ENCODE data around the gene PRAF2. TPM values are rescaled to one million over a fixed set of nuclear protein-coding genes. Genes with fewer than 3 reads are reported as not detected.
A peak's percentile ranks its signal among the peaks of the same experiment; 100 is the strongest.

The PRAF2 gene
- total and polyA plus RNA-seq, 2 of the 13 experiments (the other 11 are each of a cell fraction or from before 2014, with no cell fraction given), result 0.33 to 2.6 TPM

GRCh38 chrX:49106930-49107329, 33.1 kb upstream of the PRAF2 start (continued):
- TF ChIP-seq ZNF782 (CRISPR knock-in tag; IDR thresholded peaks at IDR 0.05; ENCODE audit: borderline replicate concordance) (no peak), SMAD3 (CRISPR knock-in tag; IDR thresholded peaks at IDR 0.05) (no peak), FOXA3 (CRISPR knock-in tag; IDR thresholded peaks at IDR 0.05) (0 out of 2 replicates have a peak, but pooled peaks have one; percentile 13)

GRCh38 chrX:49106296-49106695, 32.5 kb upstream of the PRAF2 start:
- no peaks in the 10 kb centered on the region for H3K9me3 ChIP-seq (ENCODE audit: low read length)
- BruUV-seq (replicated peaks), result no TSS peak
- H3K9ac ChIP-seq (ENCODE audit: insufficient read depth, low read depth, low read length), result no peak overlapping the region
- H3K27ac ChIP-seq (ENCODE audit: extremely low read length, insufficient read depth, low read length), result no peak overlapping the region
- H3K36me3 ChIP-seq (replicated peaks in 1 of 2; ENCODE audit: control insufficient read depth in 1 of 2, insufficient read depth in 2 of 2, low read length in 2 of 2), result 0 out of 5 replicates have a peak, but pooled peaks cover 0 to 13% of the 10 kb centered on the region in 2 experiments
- ATAC-seq, result no peak
- no peaks in the 10 kb centered on the region for H4K20me1 ChIP-seq (ENCODE audit: insufficient read depth, low read length)
- intact Hi-C loops (cut with micrococcal nuclease; ENCODE audit: unreplicated experiment), result no loop called here
- H3K4me2 ChIP-seq (ENCODE audit: low read depth, low read length), result no peak overlapping the region
- peaks cover 29% of the 10 kb centered on the region for H3K4me1 ChIP-seq (ENCODE audit: insufficient read depth, low read length)
- ChIA-PET POLR2A (no interaction called here), CTCF (ENCODE audit: low intra/inter-chr PET ratio, low total read pairs) (no interaction called here)
- 100% methylated on average over 3 of the region's 4 CpGs for WGBS (ENCODE audit: low lambda C conversion rate)
- no peak for FAIRE-seq
- no peak for DNase-seq (ENCODE audit: low spot score)
- in situ Hi-C loops (cut with HindIII; ENCODE audit: extremely low pct_ligation_motif_present, low pct_unique_long_range_greater_than_20kb), result no loop called here
- no peak for TF ChIP-seq SKIL (CRISPR knock-in tag; IDR thresholded peaks at IDR 0.05; ENCODE audit: borderline replicate concordance)
- no peak for TF ChIP-seq RFXAP (CRISPR knock-in tag; IDR thresholded peaks at IDR 0.05; ENCODE audit: borderline replicate concordance)
- no peak for TF ChIP-seq HMG20A (CRISPR knock-in tag; IDR thresholded peaks at IDR 0.05; ENCODE audit: borderline replicate concordance)
- TF ChIP-seq SPEN (CRISPR knock-in tag; IDR thresholded peaks at IDR 0.05; ENCODE audit: low read depth), result no peak
- TF ChIP-seq GATAD1 (CRISPR knock-in tag; IDR thresholded peaks at IDR 0.05), result no peak
- TF ChIP-seq CC2D1A (CRISPR knock-in tag; IDR thresholded peaks at IDR 0.05), result no peak
- no peak for TF ChIP-seq CREB3 (CRISPR knock-in tag; IDR thresholded peaks at IDR 0.05)
- TF ChIP-seq STAT6 (CRISPR knock-in tag; IDR thresholded peaks at IDR 0.05; ENCODE audit: borderline replicate concordance), result no peak
- no peak for TF ChIP-seq PITX1 (CRISPR knock-in tag; IDR thresholded peaks at IDR 0.05)
- H2AFZ ChIP-seq (ENCODE audit: low read length), result no peak overlapping the region
- H3K27me3 ChIP-seq (ENCODE audit: control insufficient read depth in 1 of 2, insufficient read depth in 2 of 2, low read length in 2 of 2), result no peaks in the 10 kb centered on the region
- no peak overlapping the region for H3K4me3 ChIP-seq (replicated peaks in 1 of 3; ENCODE audit: insufficient read depth in 1 of 3, low read depth in 2 of 3, low read length in 3 of 3)
- no peaks in the 10 kb centered on the region for H3K79me2 ChIP-seq (ENCODE audit: insufficient read depth, low read length)
